Esophagus muscularis mucosa (tissue), 4 donors: ENCODE measurements around the gene ZNF827. TPM values are rescaled to one million over a fixed set of nuclear protein-coding genes. Genes with fewer than 3 reads are reported as not detected.

Source experiments
- DNase-seq: peaks from one replicate; pipeline ENCODE4 v3.0.0-alpha.2; 2017; ENCODE audit errors: extremely low spot score
- H3K27ac ChIP-seq, 4 donors: fragments of 200-600 bp; sonication (generic); replicated peaks in 1 of 4; 1 replicate in 3 of 4; 2 replicates in 1 of 4; pipeline ENCODE4 v1.5.1; 2016 to 2019; ENCODE audit warnings: mild to moderate bottlenecking in 1 of 4
- H3K27me3 ChIP-seq, 4 donors: fragments of 200-600 bp; sonication (generic); one replicate each; pipeline versions ENCODE4 v1.5.1 to v1.6.0; 2016 to 2019
- H3K36me3 ChIP-seq, 4 donors: fragments of 200-600 bp; sonication (generic); one replicate each; pipeline ENCODE4 v1.5.1; 2016 to 2019
- H3K4me1 ChIP-seq, 4 donors: fragments of 200-600 bp; sonication (generic); one replicate each; pipeline ENCODE4 v1.5.1; 2016 to 2019
- H3K4me3 ChIP-seq, 4 donors: fragments of 200-600 bp; sonication (generic); 1 replicate in 2 of 4; 2 replicates in 2 of 4; pipeline ENCODE4 v1.5.1; 2016 to 2019; ENCODE audit warnings: mild to moderate bottlenecking in 4 of 4, moderate library complexity in 1 of 4
- H3K9me3 ChIP-seq, 4 donors: fragments of 200-600 bp; sonication (generic); 1 replicate in 3 of 4; 2 replicates in 1 of 4; pipeline ENCODE4 v1.5.1; 2016 to 2019
- CTCF ChIP-seq, 3 experiments: fragments of 200-600 bp in 2 of 3; fragments of 450-650 bp in 1 of 3; sonication (generic) in 2 of 3; IDR thresholded peaks; one replicate each; pipeline ENCODE4 v1.5.1; 2017 to 2019; ENCODE audit warnings: antibody characterized with exemption in 3 of 3, mild to moderate bottlenecking in 2 of 3, moderate library complexity in 1 of 3
- EP300 ChIP-seq: sonication (generic); formaldehyde crosslinking; IDR thresholded peaks from one replicate; pipeline ENCODE4 v1.6.1; 2017; ENCODE audit warnings: antibody characterized with exemption
- POLR2A ChIP-seq: fragments of 450-650 bp; IDR thresholded peaks from one replicate; pipeline ENCODE4 v1.6.1; 2017; ENCODE audit warnings: antibody characterized with exemption, moderate library complexity, mild to moderate bottlenecking, low read depth
- POLR2AphosphoS5 ChIP-seq, 2 donors: sonication (generic); formaldehyde crosslinking; IDR thresholded peaks; one replicate each; pipeline ENCODE4 v1.6.1; 2017; ENCODE audit warnings: antibody characterized with exemption in 2 of 2
- WGBS: methylation state at CpG from one replicate; pipeline ENCODE4 v1.1.5; 2018; 5-methylcytosine and 5-hydroxymethylcytosine counted together
- intact Hi-C: fragments of 100-400 bp; cut with DNase I; formaldehyde crosslinking; loops from one replicate; pipeline ENCODE4 v1.15.1; 2023
- total RNA-seq, 4 donors: library from RNA; depleted of rRNA; stranded (reverse); fragments of >200 nt; gene quantifications; one replicate each; pipeline versions ENCODE4 v1.1.0 to v1.2.1, GENCODE V29; 2016

The ZNF827 gene
- total RNA-seq, 4 donors from 2014 or later: 11.1 to 27.2 (median 19.0) TPM

GRCh38 chr4:145931403-145931802 lies 7.2 kb downstream of the ZNF827 start:
- H3K9me3 ChIP-seq: no peaks in the 10 kb centered on the region
- peaks cover 21 to 56% (median 39%) of the 10 kb centered on the region in 4 donors for H3K4me1 ChIP-seq
- H3K27me3 ChIP-seq: no peaks in the 10 kb centered on the region
- WGBS: 91% methylated on average over 2 of the region's 2 CpGs
- DNase-seq: no peak
- H3K27ac ChIP-seq: peak overlapping the region in 2 of 4 donors; percentile 12 to 36
- H3K36me3 ChIP-seq: no peaks in the 10 kb centered on the region
- H3K4me3 ChIP-seq: no peak overlapping the region
- TF ChIP-seq CTCF (IDR thresholded peaks at IDR 0.05) (no peak), EP300 (no peak), POLR2A (no peak), POLR2AphosphoS5 (IDR thresholded peaks at IDR 0.05) (no peak)
- intact Hi-C loops: loop anchor here (10.0 kb wide), 2 partner anchors 317 to 593 kb away; partner anchors contain the start of genes MMAA and SLC10A7

- peaks cover 17 to 52% (median 37%) of the 10 kb centered on the region in 4 donors for H3K4me1 ChIP-seq
- H3K27me3 ChIP-seq: no peaks in the 10 kb centered on the region
- H3K4me3 ChIP-seq: no peak overlapping the region
- no peak for DNase-seq
- TF ChIP-seq EP300: no peak
- no peak for TF ChIP-seq POLR2AphosphoS5 (IDR thresholded peaks at IDR 0.05)
- no peak for TF ChIP-seq POLR2A
- no peak for TF ChIP-seq CTCF (IDR thresholded peaks at IDR 0.05)
- H3K36me3 ChIP-seq: no peaks in the 10 kb centered on the region
- 81% methylated on average over 8 of the region's 8 CpGs for WGBS
- H3K9me3 ChIP-seq: no peaks in the 10 kb centered on the region
- intact Hi-C loops: loop anchor here (10.0 kb wide), 2 partner anchors 316 to 594 kb away; partner anchors contain the start of genes MMAA and SLC10A7
- peak overlapping the region in 3 of 4 donors; percentile 11 to 36 (median 12) for H3K27ac ChIP-seq
These were observed 8.0 kb downstream of the ZNF827 start for GRCh38 chr4:145930592-145930991.

- Histone ChIP-seq H3K4me3 (no peak overlapping the region), H3K27me3 (no peaks in the 10 kb centered on the region), H3K27ac (peak overlapping the region in 2 of 4 donors; percentile 12 to 36), H3K4me1 (peaks cover 8 to 42% (median 27%) of the 10 kb centered on the region in 4 donors), H3K36me3 (no peaks in the 10 kb centered on the region), H3K9me3 (no peaks in the 10 kb centered on the region)
- intact Hi-C loops: loop anchor here (10.0 kb wide), 2 partner anchors 315 to 595 kb away; partner anchors contain the start of genes MMAA and SLC10A7
- TF ChIP-seq POLR2A: no peak
- no peak for TF ChIP-seq CTCF (IDR thresholded peaks at IDR 0.05)
- no peak for TF ChIP-seq POLR2AphosphoS5 (IDR thresholded peaks at IDR 0.05)
- no peak for TF ChIP-seq EP300
- no peak for DNase-seq
- WGBS: 58% methylated on average over 2 of the region's 2 CpGs
These were observed 9.0 kb downstream of the ZNF827 start for GRCh38 chr4:145929415-145930178.

GRCh38 chr4:145928748-145929147 lies 9.9 kb downstream of the ZNF827 start:
- Histone ChIP-seq H3K36me3 (no peaks in the 10 kb centered on the region), H3K27ac (no peak overlapping the region), H3K27me3 (no peaks in the 10 kb centered on the region), H3K4me1 (peaks cover 8 to 33% (median 21%) of the 10 kb centered on the region in 4 donors), H3K4me3 (no peak overlapping the region), H3K9me3 (no peaks in the 10 kb centered on the region)
- no peak for DNase-seq
- WGBS: 91% methylated on average over 8 of the region's 8 CpGs
- TF ChIP-seq POLR2A (no peak), EP300 (no peak)
- intact Hi-C loops: no loop called here

- intact Hi-C loops: no loop called here
- Histone ChIP-seq H3K9me3 (no peaks in the 10 kb centered on the region), H3K4me3 (no peak overlapping the region), H3K4me1 (peaks cover 5 to 22% (median 18%) of the 10 kb centered on the region in 4 donors), H3K27me3 (no peaks in the 10 kb centered on the region), H3K36me3 (no peaks in the 10 kb centered on the region), H3K27ac (no peak overlapping the region)
- TF ChIP-seq POLR2A: no peak
- TF ChIP-seq POLR2AphosphoS5 (IDR thresholded peaks at IDR 0.05): no peak
- TF ChIP-seq EP300: no peak
- no peak for TF ChIP-seq CTCF (IDR thresholded peaks at IDR 0.05)
- 90% methylated on average over 7 of the region's 7 CpGs for WGBS
- DNase-seq: no peak
These were observed 11.6 kb downstream of the ZNF827 start for GRCh38 chr4:145927030-145927429.
